ENCODE results near the gene KIRREL2.

DNA sequence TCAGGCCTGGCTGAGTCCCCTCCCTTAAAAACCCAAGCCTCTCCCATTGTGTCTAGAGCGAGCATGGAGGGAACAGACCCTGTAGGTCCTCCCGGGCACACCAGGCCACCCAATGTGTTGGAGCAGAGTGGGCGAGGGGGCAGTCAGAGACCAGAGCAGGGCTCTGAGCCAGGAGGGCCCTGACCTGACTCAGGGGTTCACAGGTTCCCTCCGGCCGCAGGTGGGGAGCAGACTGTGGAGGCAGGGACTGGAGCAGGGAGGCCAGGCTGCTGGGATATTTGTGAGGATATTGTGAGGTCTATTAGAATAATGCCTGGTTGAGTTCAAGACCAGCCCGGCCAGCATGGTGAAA, 52.9 kb downstream of the KIRREL2 start:
- TF ChIP-seq, protein P1, sequence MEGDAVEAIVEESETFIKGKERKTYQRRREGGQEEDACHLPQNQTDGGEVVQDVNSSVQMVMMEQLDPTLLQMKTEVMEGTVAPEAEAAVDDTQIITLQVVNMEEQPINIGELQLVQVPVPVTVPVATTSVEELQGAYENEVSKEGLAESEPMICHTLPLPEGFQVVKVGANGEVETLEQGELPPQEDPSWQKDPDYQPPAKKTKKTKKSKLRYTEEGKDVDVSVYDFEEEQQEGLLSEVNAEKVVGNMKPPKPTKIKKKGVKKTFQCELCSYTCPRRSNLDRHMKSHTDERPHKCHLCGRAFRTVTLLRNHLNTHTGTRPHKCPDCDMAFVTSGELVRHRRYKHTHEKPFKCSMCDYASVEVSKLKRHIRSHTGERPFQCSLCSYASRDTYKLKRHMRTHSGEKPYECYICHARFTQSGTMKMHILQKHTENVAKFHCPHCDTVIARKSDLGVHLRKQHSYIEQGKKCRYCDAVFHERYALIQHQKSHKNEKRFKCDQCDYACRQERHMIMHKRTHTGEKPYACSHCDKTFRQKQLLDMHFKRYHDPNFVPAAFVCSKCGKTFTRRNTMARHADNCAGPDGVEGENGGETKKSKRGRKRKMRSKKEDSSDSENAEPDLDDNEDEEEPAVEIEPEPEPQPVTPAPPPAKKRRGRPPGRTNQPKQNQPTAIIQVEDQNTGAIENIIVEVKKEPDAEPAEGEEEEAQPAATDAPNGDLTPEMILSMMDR (IDR thresholded peaks at IDR 0.05) = no peak
- no peak for TF ChIP-seq POLR2AphosphoS5 (IDR thresholded peaks at IDR 0.05; ENCODE audit: insufficient read depth in 1 of 2, low read depth in 1 of 2)

Data from vagina (tissue), 2 donors.